ENCODE measurements around the gene DGCR2. TPM values are rescaled to one million over a fixed set of nuclear protein-coding genes. Genes with fewer than 3 reads are reported as not detected.

The DGCR2 gene
- total and polyA plus RNA-seq, 2 experiments from 2014 or later: 18.5 to 83.0 TPM

DNA sequence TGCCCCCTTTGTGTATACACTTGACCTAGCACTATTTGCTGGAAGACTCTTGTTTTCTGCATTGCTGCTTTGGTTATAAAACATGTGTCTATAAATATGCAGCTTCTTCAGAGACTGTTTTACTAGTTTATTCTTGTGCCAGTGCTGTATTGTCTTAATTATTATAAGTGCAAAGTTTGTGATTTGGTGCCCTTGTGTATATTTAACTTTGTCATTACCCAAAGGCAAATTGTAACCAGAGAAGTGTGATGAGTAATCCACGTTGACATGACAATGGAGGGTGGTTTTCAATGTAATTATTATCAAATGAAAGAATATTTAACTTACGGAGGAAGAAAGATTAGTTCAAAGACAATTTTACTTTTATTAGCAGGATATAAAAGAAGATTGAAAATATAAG, 111.1 kb downstream of the DGCR2 start:
- Histone ChIP-seq H3K27me3 (ENCODE audit: insufficient read depth) (no peaks in the 10 kb centered on the region), H3K27ac (ENCODE audit: low read depth) (no peak overlapping the region), H3K4me1 (ENCODE audit: insufficient read depth) (no peaks in the 10 kb centered on the region), H3K4me3 (no peak overlapping the region), H3F3A (replicated peaks; ENCODE audit: low read depth) (no peaks in the 10 kb centered on the region), H3K9me2 (ENCODE audit: insufficient read depth) (no peaks in the 10 kb centered on the region), H3K4me2 (no peak overlapping the region), H3K36me3 (ENCODE audit: insufficient read depth) (no peaks in the 10 kb centered on the region), H4K20me1 (replicated peaks; ENCODE audit: insufficient read depth) (no peaks in the 10 kb centered on the region), H3K79me2 (replicated peaks; ENCODE audit: insufficient read depth) (no peaks in the 10 kb centered on the region), H2AFZ (no peak overlapping the region)
- TF ChIP-seq NANOG (IDR thresholded peaks at IDR 0.05; ENCODE audit: borderline replicate concordance) (no peak), ETS1 (IDR thresholded peaks at IDR 0.05) (no peak), ZNF331 (CRISPR knock-in tag; IDR thresholded peaks at IDR 0.05; ENCODE audit: low read depth) (no peak), POLR2AphosphoS5 (IDR thresholded peaks at IDR 0.05; ENCODE audit: low read depth) (no peak), STAT1 (IDR thresholded peaks at IDR 0.05; ENCODE audit: unreplicated experiment) (no peak), EZH2 (IDR thresholded peaks at IDR 0.05; ENCODE audit: low read depth, unreplicated experiment) (no peak), JUNB (IDR thresholded peaks at IDR 0.05; ENCODE audit: unreplicated experiment) (no peak), ZNF114 (CRISPR knock-in tag; IDR thresholded peaks at IDR 0.05) (no peak), CREB1 (CRISPR knock-in tag; IDR thresholded peaks at IDR 0.05; ENCODE audit: low read depth) (no peak), EZH2phosphoT487 (IDR thresholded peaks at IDR 0.05; ENCODE audit: unreplicated experiment) (no peak)
- TF ChIP-seq, protein P1, sequence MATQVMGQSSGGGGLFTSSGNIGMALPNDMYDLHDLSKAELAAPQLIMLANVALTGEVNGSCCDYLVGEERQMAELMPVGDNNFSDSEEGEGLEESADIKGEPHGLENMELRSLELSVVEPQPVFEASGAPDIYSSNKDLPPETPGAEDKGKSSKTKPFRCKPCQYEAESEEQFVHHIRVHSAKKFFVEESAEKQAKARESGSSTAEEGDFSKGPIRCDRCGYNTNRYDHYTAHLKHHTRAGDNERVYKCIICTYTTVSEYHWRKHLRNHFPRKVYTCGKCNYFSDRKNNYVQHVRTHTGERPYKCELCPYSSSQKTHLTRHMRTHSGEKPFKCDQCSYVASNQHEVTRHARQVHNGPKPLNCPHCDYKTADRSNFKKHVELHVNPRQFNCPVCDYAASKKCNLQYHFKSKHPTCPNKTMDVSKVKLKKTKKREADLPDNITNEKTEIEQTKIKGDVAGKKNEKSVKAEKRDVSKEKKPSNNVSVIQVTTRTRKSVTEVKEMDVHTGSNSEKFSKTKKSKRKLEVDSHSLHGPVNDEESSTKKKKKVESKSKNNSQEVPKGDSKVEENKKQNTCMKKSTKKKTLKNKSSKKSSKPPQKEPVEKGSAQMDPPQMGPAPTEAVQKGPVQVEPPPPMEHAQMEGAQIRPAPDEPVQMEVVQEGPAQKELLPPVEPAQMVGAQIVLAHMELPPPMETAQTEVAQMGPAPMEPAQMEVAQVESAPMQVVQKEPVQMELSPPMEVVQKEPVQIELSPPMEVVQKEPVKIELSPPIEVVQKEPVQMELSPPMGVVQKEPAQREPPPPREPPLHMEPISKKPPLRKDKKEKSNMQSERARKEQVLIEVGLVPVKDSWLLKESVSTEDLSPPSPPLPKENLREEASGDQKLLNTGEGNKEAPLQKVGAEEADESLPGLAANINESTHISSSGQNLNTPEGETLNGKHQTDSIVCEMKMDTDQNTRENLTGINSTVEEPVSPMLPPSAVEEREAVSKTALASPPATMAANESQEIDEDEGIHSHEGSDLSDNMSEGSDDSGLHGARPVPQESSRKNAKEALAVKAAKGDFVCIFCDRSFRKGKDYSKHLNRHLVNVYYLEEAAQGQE (IDR thresholded peaks at IDR 0.05; ENCODE audit: unreplicated experiment): no peak
- TF ChIP-seq, protein P2, sequence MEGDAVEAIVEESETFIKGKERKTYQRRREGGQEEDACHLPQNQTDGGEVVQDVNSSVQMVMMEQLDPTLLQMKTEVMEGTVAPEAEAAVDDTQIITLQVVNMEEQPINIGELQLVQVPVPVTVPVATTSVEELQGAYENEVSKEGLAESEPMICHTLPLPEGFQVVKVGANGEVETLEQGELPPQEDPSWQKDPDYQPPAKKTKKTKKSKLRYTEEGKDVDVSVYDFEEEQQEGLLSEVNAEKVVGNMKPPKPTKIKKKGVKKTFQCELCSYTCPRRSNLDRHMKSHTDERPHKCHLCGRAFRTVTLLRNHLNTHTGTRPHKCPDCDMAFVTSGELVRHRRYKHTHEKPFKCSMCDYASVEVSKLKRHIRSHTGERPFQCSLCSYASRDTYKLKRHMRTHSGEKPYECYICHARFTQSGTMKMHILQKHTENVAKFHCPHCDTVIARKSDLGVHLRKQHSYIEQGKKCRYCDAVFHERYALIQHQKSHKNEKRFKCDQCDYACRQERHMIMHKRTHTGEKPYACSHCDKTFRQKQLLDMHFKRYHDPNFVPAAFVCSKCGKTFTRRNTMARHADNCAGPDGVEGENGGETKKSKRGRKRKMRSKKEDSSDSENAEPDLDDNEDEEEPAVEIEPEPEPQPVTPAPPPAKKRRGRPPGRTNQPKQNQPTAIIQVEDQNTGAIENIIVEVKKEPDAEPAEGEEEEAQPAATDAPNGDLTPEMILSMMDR (conservative IDR thresholded peaks at IDR 0.05; ENCODE audit: low read depth in 2 of 2): no peak
- TF ChIP-seq, protein P3, sequence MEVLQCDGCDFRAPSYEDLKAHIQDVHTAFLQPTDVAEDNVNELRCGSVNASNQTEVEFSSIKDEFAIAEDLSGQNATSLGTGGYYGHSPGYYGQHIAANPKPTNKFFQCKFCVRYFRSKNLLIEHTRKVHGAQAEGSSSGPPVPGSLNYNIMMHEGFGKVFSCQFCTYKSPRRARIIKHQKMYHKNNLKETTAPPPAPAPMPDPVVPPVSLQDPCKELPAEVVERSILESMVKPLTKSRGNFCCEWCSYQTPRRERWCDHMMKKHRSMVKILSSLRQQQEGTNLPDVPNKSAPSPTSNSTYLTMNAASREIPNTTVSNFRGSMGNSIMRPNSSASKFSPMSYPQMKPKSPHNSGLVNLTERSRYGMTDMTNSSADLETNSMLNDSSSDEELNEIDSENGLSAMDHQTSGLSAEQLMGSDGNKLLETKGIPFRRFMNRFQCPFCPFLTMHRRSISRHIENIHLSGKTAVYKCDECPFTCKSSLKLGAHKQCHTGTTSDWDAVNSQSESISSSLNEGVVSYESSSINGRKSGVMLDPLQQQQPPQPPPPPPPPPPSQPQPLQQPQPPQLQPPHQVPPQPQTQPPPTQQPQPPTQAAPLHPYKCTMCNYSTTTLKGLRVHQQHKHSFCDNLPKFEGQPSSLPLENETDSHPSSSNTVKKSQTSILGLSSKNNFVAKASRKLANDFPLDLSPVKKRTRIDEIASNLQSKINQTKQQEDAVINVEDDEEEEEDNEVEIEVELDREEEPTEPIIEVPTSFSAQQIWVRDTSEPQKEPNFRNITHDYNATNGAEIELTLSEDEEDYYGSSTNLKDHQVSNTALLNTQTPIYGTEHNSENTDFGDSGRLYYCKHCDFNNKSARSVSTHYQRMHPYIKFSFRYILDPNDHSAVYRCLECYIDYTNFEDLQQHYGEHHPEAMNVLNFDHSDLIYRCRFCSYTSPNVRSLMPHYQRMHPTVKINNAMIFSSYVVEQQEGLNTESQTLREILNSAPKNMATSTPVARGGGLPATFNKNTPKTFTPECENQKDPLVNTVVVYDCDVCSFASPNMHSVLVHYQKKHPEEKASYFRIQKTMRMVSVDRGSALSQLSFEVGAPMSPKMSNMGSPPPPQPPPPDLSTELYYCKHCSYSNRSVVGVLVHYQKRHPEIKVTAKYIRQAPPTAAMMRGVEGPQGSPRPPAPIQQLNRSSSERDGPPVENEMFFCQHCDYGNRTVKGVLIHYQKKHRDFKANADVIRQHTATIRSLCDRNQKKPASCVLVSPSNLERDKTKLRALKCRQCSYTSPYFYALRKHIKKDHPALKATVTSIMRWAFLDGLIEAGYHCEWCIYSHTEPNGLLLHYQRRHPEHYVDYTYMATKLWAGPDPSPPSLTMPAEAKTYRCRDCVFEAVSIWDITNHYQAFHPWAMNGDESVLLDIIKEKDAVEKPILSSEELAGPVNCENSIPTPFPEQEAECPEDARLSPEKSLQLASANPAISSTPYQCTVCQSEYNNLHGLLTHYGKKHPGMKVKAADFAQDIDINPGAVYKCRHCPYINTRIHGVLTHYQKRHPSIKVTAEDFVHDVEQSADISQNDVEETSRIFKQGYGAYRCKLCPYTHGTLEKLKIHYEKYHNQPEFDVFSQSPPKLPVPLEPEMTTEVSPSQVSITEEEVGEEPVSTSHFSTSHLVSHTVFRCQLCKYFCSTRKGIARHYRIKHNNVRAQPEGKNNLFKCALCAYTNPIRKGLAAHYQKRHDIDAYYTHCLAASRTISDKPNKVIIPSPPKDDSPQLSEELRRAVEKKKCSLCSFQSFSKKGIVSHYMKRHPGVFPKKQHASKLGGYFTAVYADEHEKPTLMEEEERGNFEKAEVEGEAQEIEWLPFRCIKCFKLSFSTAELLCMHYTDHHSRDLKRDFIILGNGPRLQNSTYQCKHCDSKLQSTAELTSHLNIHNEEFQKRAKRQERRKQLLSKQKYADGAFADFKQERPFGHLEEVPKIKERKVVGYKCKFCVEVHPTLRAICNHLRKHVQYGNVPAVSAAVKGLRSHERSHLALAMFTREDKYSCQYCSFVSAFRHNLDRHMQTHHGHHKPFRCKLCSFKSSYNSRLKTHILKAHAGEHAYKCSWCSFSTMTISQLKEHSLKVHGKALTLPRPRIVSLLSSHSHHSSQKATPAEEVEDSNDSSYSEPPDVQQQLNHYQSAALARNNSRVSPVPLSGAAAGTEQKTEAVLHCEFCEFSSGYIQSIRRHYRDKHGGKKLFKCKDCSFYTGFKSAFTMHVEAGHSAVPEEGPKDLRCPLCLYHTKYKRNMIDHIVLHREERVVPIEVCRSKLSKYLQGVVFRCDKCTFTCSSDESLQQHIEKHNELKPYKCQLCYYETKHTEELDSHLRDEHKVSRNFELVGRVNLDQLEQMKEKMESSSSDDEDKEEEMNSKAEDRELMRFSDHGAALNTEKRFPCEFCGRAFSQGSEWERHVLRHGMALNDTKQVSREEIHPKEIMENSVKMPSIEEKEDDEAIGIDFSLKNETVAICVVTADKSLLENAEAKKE (CRISPR knock-in tag; IDR thresholded peaks at IDR 0.05): no peak
- DNase-seq (ENCODE audit: low spot score) (no peak), ATAC-seq (no peak)
- Mint-ChIP-seq H3K4me1 (peaks cover 3% of the 10 kb centered on the region; the same call in 1 of the 3 replicates), H3K4me3 (no peak overlapping the region), H3K27ac (no peak overlapping the region), H3K36me3 (ENCODE audit: low read depth) (no peaks in the 10 kb centered on the region), H3K27me3 (ENCODE audit: insufficient read depth, low read depth, poor library complexity) (peaks cover 6% of the 10 kb centered on the region), H3K9me3 (no peaks in the 10 kb centered on the region)

Data from GM23338 (cell line).